WTC11 (cell line): ENCODE results near the gene HLA-DQB1. TPM values are rescaled to one million over a fixed set of nuclear protein-coding genes. Genes with fewer than 3 reads are reported as not detected.

Experiments used
- ATAC-seq: fragments of 200-7000 bp; cut with Tn5 transposase; 2 replicates; pipeline ENCODE4 v1.10.0; 2021; ENCODE audit warnings: mild to moderate bottlenecking, moderate library complexity
- CTCF ChIA-PET: fragments of 300-600 bp; sonication (Branson Sonifier 250); formaldehyde crosslinking; loops from one replicate; lab custom pipeline; 2021; ENCODE audit warnings: antibody characterized with exemption; lab: Charles Lee
- POLR2A ChIA-PET: fragments of 350-600 bp; sonication (Branson Sonifier 250); formaldehyde crosslinking; loops from one replicate; lab custom pipeline; 2021; ENCODE audit warnings: antibody characterized with exemption; lab: Charles Lee
- DNase-seq: peaks from one replicate; pipeline ENCODE4 v3.0.0; 2021; ENCODE audit warnings: low spot score
- H3K27ac Mint-ChIP-seq: 2 replicates; pipeline ENCODE4 v1.8.0; 2021; ENCODE audit warnings: mixed read lengths
- H3K27me3 Mint-ChIP-seq: 2 replicates; pipeline ENCODE4 v1.8.0; 2021; ENCODE audit warnings: low read depth, mild to moderate bottlenecking, moderate library complexity, mixed read lengths
- H3K36me3 Mint-ChIP-seq: 2 replicates; pipeline ENCODE4 v1.8.0; 2021; ENCODE audit warnings: mixed read lengths
- H3K4me1 Mint-ChIP-seq: 2 replicates; pipeline ENCODE4 v1.8.0; 2022; ENCODE audit warnings: mixed read lengths
- H3K4me3 Mint-ChIP-seq: 2 replicates; pipeline ENCODE4 v1.8.0; 2021; ENCODE audit warnings: mild to moderate bottlenecking, moderate library complexity, mixed read lengths
- H3K9me3 Mint-ChIP-seq: 2 replicates; pipeline ENCODE4 v1.8.0; 2021; ENCODE audit warnings: mixed read lengths
- JAZF1 ChIP-seq: fragments of 250-450 bp; sonication (Bioruptor Pico); IDR thresholded peaks from 2 replicates; pipeline ENCODE4 v1.9.0; 2021; ENCODE audit warnings: moderate library complexity, mild to moderate bottlenecking, inconsistent platforms
- NR1H2 ChIP-seq: sonication (generic); formaldehyde crosslinking; IDR thresholded peaks from 2 replicates; pipeline ENCODE4 v1.9.0; 2021; ENCODE audit warnings: mild to moderate bottlenecking, moderate library complexity, missing genetic modification reagents
- PRRX2 ChIP-seq: fragments of 250-450 bp; sonication (Bioruptor Pico); IDR thresholded peaks from 2 replicates; pipeline ENCODE4 v1.8.0; 2021; ENCODE audit warnings: mild to moderate bottlenecking
- RELA ChIP-seq: sonication (generic); formaldehyde crosslinking; IDR thresholded peaks from 2 replicates; pipeline ENCODE4 v1.8.1; 2022; ENCODE audit warnings: missing genetic modification reagents, mild to moderate bottlenecking, borderline replicate concordance
- RORB ChIP-seq: fragments of 250-450 bp; sonication (Bioruptor Pico); IDR thresholded peaks from 2 replicates; pipeline ENCODE4 v1.9.0; 2021; ENCODE audit warnings: mild to moderate bottlenecking
- TEAD1 ChIP-seq: sonication (generic); formaldehyde crosslinking; IDR thresholded peaks from 2 replicates; pipeline ENCODE4 v1.8.0; 2022; ENCODE audit warnings: mild to moderate bottlenecking, missing genetic modification reagents
- TEAD4 ChIP-seq: sonication (generic); formaldehyde crosslinking; IDR thresholded peaks from 2 replicates; pipeline ENCODE4 v1.8.0; 2022; ENCODE audit warnings: mild to moderate bottlenecking, missing genetic modification reagents
- ZNF121 ChIP-seq: sonication (generic); formaldehyde crosslinking; IDR thresholded peaks from 2 replicates; pipeline ENCODE4 v1.8.0; 2023; ENCODE audit warnings: missing genetic modification reagents
- ZNF263 ChIP-seq: sonication (generic); formaldehyde crosslinking; IDR thresholded peaks from 2 replicates; pipeline ENCODE4 v1.8.1; 2022; ENCODE audit warnings: low read depth, mild to moderate bottlenecking, moderate library complexity, missing genetic modification reagents
- total RNA-seq: library from RNA; stranded (reverse); gene quantifications from 3 replicates; pipeline ENCODE4 v1.2.3, GENCODE V29; 2021
- TF ChIP-seq, protein P1 (sequence below): fragments of 250-450 bp; sonication (Bioruptor Pico); IDR thresholded peaks from 2 replicates; pipeline ENCODE4 v2.1.2; 2022; ENCODE audit warnings: mild to moderate bottlenecking, moderate library complexity
- TF ChIP-seq, protein P2 (sequence below): sonication (generic); formaldehyde crosslinking; IDR thresholded peaks from 2 replicates; pipeline ENCODE4 v1.8.0; 2023; ENCODE audit warnings: mild to moderate bottlenecking, missing genetic modification reagents
- TF ChIP-seq, protein P3 (sequence below): fragments of 250-450 bp; sonication (Bioruptor Pico); IDR thresholded peaks from 2 replicates; pipeline ENCODE4 v1.9.0; 2021; ENCODE audit warnings: mild to moderate bottlenecking
- TF ChIP-seq, protein P4 (sequence below): sonication (generic); formaldehyde crosslinking; IDR thresholded peaks from 2 replicates; pipeline ENCODE4 v1.8.1; 2023; ENCODE audit warnings: mild to moderate bottlenecking, missing genetic modification reagents, moderate library complexity
- TF ChIP-seq, protein P5 (sequence below): fragments of 250-450 bp; sonication (Bioruptor Pico); IDR thresholded peaks from 2 replicates; pipeline ENCODE4 v1.9.0; 2021; ENCODE audit warnings: moderate library complexity, mild to moderate bottlenecking, inconsistent platforms, borderline replicate concordance
- TF ChIP-seq, protein P6 (sequence below): fragments of 200-600 bp; IDR thresholded peaks from 2 replicates; pipeline ENCODE4 v1.8.0; 2022; ENCODE audit warnings: antibody characterized with exemption
- TF ChIP-seq, protein P7 (sequence below): sonication (generic); formaldehyde crosslinking; IDR thresholded peaks from 2 replicates; pipeline ENCODE4 v1.8.0; 2023; ENCODE audit warnings: missing genetic modification reagents
- TF ChIP-seq, protein P8 (sequence below): sonication (generic); formaldehyde crosslinking; IDR thresholded peaks from 2 replicates; pipeline ENCODE4 v1.8.1; 2023; ENCODE audit warnings: mild to moderate bottlenecking, missing genetic modification reagents

The HLA-DQB1 gene
- total RNA-seq, 1 experiment from 2014 or later: 0.83 TPM

DNA sequence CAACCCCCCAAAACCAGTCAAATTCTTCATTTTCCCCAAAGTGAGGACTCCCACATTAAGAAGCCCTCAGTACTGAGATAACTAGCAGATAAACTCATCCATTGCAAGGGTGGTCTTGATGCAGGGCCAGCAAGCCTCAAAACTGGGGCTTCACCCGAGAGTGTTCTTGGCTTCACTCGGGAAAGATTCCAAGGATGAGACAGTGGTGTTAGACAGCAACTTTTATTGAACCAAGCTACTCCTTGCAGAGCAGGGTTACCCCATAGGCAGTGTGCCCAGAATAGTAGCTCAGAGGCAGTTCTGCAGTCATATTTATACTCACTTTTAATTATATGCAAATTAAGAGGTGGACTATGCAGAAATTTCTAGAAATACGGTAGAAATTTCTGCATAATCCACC, 45.1 kb downstream of the HLA-DQB1 start:
- no peaks in the 10 kb centered on the region for H3K36me3 Mint-ChIP-seq
- TF ChIP-seq, protein P1, sequence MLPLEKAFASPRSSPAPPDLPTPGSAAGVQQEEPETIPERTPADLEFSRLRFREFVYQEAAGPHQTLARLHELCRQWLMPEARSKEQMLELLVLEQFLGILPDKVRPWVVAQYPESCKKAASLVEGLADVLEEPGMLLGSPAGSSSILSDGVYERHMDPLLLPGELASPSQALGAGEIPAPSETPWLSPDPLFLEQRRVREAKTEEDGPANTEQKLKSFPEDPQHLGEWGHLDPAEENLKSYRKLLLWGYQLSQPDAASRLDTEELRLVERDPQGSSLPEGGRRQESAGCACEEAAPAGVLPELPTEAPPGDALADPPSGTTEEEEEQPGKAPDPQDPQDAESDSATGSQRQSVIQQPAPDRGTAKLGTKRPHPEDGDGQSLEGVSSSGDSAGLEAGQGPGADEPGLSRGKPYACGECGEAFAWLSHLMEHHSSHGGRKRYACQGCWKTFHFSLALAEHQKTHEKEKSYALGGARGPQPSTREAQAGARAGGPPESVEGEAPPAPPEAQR (CRISPR knock-in tag): no peak
- TF ChIP-seq, protein P2, sequence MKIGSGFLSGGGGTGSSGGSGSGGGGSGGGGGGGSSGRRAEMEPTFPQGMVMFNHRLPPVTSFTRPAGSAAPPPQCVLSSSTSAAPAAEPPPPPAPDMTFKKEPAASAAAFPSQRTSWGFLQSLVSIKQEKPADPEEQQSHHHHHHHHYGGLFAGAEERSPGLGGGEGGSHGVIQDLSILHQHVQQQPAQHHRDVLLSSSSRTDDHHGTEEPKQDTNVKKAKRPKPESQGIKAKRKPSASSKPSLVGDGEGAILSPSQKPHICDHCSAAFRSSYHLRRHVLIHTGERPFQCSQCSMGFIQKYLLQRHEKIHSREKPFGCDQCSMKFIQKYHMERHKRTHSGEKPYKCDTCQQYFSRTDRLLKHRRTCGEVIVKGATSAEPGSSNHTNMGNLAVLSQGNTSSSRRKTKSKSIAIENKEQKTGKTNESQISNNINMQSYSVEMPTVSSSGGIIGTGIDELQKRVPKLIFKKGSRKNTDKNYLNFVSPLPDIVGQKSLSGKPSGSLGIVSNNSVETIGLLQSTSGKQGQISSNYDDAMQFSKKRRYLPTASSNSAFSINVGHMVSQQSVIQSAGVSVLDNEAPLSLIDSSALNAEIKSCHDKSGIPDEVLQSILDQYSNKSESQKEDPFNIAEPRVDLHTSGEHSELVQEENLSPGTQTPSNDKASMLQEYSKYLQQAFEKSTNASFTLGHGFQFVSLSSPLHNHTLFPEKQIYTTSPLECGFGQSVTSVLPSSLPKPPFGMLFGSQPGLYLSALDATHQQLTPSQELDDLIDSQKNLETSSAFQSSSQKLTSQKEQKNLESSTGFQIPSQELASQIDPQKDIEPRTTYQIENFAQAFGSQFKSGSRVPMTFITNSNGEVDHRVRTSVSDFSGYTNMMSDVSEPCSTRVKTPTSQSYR: no peak
- TF ChIP-seq, all 79 proteins: peak for 0
- no peaks in the 10 kb centered on the region; the same call in 1 of the 2 replicates for H3K27me3 Mint-ChIP-seq
- H3K9me3 Mint-ChIP-seq: peaks cover 3% of the 10 kb centered on the region; the same call in 1 of the 2 replicates
- no peak for DNase-seq
- ChIA-PET POLR2A (no interaction called here), CTCF (no interaction called here)
- no peak overlapping the region for H3K4me3 Mint-ChIP-seq
- no peak for ATAC-seq
- H3K27ac Mint-ChIP-seq: no peak overlapping the region
- H3K4me1 Mint-ChIP-seq: peaks cover 7% of the 10 kb centered on the region

DNA sequence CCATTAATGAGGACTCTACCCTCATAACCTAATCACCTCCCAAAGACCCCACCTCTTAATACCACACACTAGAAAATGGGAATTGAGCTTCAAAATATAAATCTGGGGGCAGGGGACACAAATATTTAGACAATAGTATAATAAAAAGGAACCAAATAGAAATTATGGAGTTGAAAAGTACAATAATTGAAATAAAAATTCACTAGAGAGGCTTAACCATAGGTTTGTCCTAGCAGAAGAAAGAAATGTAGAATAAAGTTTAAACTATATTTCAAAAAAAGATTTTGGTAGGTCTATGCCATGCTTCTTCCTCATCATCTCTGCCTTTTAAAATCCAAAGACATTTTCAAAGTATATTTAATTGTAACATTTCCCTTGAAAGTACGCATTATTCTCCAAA, 48.7 kb downstream of the HLA-DQB1 start:
- H3K4me1 Mint-ChIP-seq: peaks cover 11% of the 10 kb centered on the region
- DNase-seq (no peak), ATAC-seq (no peak)
- no peaks in the 10 kb centered on the region for H3K36me3 Mint-ChIP-seq
- no peaks in the 10 kb centered on the region; the same call in 1 of the 2 replicates for H3K27me3 Mint-ChIP-seq
- CTCF ChIA-PET: no interaction called here
- no peak overlapping the region for H3K27ac Mint-ChIP-seq
- POLR2A ChIA-PET: no interaction called here
- no peak overlapping the region for H3K4me3 Mint-ChIP-seq
- TF ChIP-seq RELA (CRISPR knock-in tag) (no peak), TEAD1 (CRISPR knock-in tag) (no peak), RORB (CRISPR knock-in tag) (no peak), ZNF121 (CRISPR knock-in tag) (no peak), JAZF1 (CRISPR knock-in tag) (no peak), TEAD4 (no peak), PRRX2 (CRISPR knock-in tag) (no peak), NR1H2 (CRISPR knock-in tag) (no peak)
- TF ChIP-seq, protein P3, sequence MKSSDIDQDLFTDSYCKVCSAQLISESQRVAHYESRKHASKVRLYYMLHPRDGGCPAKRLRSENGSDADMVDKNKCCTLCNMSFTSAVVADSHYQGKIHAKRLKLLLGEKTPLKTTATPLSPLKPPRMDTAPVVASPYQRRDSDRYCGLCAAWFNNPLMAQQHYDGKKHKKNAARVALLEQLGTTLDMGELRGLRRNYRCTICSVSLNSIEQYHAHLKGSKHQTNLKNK (CRISPR knock-in tag): no peak
- TF ChIP-seq, protein P4, sequence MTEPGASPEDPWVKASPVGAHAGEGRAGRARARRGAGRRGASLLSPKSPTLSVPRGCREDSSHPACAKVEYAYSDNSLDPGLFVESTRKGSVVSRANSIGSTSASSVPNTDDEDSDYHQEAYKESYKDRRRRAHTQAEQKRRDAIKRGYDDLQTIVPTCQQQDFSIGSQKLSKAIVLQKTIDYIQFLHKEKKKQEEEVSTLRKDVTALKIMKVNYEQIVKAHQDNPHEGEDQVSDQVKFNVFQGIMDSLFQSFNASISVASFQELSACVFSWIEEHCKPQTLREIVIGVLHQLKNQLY (CRISPR knock-in tag): no peak
- TF ChIP-seq, protein P5, sequence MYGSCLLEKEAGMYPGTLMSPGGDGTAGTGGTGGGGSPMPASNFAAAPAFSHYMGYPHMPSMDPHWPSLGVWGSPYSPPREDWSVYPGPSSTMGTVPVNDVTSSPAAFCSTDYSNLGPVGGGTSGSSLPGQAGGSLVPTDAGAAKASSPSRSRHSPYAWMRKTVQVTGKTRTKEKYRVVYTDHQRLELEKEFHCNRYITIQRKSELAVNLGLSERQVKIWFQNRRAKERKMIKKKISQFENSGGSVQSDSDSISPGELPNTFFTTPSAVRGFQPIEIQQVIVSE (CRISPR knock-in tag): no peak
- TF ChIP-seq, protein P6, sequence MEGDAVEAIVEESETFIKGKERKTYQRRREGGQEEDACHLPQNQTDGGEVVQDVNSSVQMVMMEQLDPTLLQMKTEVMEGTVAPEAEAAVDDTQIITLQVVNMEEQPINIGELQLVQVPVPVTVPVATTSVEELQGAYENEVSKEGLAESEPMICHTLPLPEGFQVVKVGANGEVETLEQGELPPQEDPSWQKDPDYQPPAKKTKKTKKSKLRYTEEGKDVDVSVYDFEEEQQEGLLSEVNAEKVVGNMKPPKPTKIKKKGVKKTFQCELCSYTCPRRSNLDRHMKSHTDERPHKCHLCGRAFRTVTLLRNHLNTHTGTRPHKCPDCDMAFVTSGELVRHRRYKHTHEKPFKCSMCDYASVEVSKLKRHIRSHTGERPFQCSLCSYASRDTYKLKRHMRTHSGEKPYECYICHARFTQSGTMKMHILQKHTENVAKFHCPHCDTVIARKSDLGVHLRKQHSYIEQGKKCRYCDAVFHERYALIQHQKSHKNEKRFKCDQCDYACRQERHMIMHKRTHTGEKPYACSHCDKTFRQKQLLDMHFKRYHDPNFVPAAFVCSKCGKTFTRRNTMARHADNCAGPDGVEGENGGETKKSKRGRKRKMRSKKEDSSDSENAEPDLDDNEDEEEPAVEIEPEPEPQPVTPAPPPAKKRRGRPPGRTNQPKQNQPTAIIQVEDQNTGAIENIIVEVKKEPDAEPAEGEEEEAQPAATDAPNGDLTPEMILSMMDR: no peak
- H3K9me3 Mint-ChIP-seq: peaks cover 3% of the 10 kb centered on the region; the same call in 1 of the 2 replicates

DNA sequence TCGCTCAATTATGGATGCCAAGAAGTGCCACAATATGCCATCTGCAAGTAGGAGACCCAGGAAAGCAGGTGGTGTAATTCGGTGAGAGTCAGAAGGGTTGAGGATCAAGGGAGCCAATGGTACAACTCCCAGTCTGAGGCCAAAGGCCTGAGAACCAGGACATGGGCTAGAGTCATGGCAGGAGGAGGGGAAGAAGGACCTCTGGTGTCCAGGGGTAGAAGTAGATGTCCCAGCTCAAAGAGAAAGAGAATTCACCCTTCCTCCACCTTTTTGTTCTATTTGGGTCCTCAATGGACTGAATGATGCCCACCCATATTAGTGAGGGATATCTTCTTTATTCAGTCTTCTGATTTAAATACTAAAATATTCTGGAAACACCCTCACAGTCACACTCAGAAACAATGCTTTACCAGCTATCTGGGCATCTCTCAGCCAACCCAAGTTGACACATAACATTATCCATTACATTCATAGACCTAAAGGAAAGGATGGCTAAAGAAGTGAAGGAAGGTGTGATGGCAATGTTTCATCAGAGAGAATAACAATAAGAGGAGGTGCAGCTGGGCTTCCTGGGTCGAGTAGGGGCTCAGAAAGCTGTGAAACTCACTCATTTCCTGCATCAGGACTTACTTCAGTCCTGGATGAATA, 50.4 kb downstream of the HLA-DQB1 start:
- H3K4me1 Mint-ChIP-seq: peaks cover 11% of the 10 kb centered on the region
- H3K27me3 Mint-ChIP-seq: no peaks in the 10 kb centered on the region; the same call in 1 of the 2 replicates
- peaks cover 3% of the 10 kb centered on the region; the same call in 1 of the 2 replicates for H3K9me3 Mint-ChIP-seq
- TF ChIP-seq, protein P7, sequence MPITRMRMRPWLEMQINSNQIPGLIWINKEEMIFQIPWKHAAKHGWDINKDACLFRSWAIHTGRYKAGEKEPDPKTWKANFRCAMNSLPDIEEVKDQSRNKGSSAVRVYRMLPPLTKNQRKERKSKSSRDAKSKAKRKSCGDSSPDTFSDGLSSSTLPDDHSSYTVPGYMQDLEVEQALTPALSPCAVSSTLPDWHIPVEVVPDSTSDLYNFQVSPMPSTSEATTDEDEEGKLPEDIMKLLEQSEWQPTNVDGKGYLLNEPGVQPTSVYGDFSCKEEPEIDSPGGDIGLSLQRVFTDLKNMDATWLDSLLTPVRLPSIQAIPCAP: no peak
- TF ChIP-seq ZNF263 (CRISPR knock-in tag) (no peak), RELA (CRISPR knock-in tag) (no peak)
- TF ChIP-seq, protein P1 (CRISPR knock-in tag): no peak
- TF ChIP-seq, protein P8, sequence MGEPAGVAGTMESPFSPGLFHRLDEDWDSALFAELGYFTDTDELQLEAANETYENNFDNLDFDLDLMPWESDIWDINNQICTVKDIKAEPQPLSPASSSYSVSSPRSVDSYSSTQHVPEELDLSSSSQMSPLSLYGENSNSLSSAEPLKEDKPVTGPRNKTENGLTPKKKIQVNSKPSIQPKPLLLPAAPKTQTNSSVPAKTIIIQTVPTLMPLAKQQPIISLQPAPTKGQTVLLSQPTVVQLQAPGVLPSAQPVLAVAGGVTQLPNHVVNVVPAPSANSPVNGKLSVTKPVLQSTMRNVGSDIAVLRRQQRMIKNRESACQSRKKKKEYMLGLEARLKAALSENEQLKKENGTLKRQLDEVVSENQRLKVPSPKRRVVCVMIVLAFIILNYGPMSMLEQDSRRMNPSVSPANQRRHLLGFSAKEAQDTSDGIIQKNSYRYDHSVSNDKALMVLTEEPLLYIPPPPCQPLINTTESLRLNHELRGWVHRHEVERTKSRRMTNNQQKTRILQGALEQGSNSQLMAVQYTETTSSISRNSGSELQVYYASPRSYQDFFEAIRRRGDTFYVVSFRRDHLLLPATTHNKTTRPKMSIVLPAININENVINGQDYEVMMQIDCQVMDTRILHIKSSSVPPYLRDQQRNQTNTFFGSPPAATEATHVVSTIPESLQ (CRISPR knock-in tag): no peak
- TF ChIP-seq, protein P5 (CRISPR knock-in tag): no peak
- CTCF ChIA-PET: interaction anchor here (1.5 kb wide), 1 partner anchor 84 kb away, joined by 3 read pairs; no protein-coding TSS in a partner anchor
- H3K4me3 Mint-ChIP-seq: no peak overlapping the region
- no peak for DNase-seq
- H3K36me3 Mint-ChIP-seq: no peaks in the 10 kb centered on the region
- POLR2A ChIA-PET: no interaction called here
- no peak for ATAC-seq
- H3K27ac Mint-ChIP-seq: no peak overlapping the region
